ENCODE measurements around the gene CENPB.

CENPB gene

DNA sequence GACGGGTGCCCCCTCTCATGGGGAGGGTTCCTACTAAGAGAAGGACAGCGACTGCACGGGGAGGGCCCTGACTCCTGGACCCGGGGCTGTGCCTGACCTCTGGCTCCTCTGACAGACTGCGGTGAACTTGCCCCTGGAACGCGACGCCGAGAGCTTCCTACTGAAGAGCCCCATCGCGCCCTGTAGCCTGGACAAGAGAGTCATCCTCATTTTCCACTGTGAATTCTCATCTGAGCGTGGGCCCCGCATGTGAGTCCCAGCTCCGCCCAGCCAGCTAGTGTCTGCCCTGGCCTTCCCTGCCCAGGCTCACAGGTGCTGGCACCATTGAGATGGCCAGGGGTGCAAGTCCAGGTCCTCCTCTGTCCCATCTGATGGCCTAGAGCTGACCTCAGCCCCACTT is 16.7 kb upstream of the CENPB start:
- Histone ChIP-seq H3K9me2 (replicated peaks; ENCODE audit: control insufficient read depth, low read length) (no peaks in the 10 kb centered on the region), H3K4me3 (ENCODE audit: low read length) (no peak overlapping the region), H3K79me2 (ENCODE audit: control insufficient read depth, low read length) (peaks cover 7% of the 10 kb centered on the region), H3K27me3 (ENCODE audit: control insufficient read depth, low read length) (no peaks in the 10 kb centered on the region), H3K4me2 (ENCODE audit: low read length) (no peak overlapping the region), H3K27ac (ENCODE audit: low read depth, low read length) (no peak overlapping the region), H3K36me3 (ENCODE audit: control insufficient read depth, low read length) (peaks cover 70% of the 10 kb centered on the region), H3F3A (ENCODE audit: control insufficient read depth, insufficient read depth) (peaks cover 9% of the 10 kb centered on the region; the same call in 1 of the 2 replicates), H3K4me1 (ENCODE audit: control insufficient read depth, low read length) (peaks cover 31% of the 10 kb centered on the region), H4K20me1 (ENCODE audit: control insufficient read depth, insufficient read depth, low read depth, low read length) (no peaks in the 10 kb centered on the region), H3K9me3 (ENCODE audit: control insufficient read depth, insufficient read depth, low read length) (no peaks in the 10 kb centered on the region)
- TF ChIP-seq EZH2phosphoT487 (IDR thresholded peaks at IDR 0.05; ENCODE audit: borderline replicate concordance, low read length): no peak
- TF ChIP-seq, protein P1, sequence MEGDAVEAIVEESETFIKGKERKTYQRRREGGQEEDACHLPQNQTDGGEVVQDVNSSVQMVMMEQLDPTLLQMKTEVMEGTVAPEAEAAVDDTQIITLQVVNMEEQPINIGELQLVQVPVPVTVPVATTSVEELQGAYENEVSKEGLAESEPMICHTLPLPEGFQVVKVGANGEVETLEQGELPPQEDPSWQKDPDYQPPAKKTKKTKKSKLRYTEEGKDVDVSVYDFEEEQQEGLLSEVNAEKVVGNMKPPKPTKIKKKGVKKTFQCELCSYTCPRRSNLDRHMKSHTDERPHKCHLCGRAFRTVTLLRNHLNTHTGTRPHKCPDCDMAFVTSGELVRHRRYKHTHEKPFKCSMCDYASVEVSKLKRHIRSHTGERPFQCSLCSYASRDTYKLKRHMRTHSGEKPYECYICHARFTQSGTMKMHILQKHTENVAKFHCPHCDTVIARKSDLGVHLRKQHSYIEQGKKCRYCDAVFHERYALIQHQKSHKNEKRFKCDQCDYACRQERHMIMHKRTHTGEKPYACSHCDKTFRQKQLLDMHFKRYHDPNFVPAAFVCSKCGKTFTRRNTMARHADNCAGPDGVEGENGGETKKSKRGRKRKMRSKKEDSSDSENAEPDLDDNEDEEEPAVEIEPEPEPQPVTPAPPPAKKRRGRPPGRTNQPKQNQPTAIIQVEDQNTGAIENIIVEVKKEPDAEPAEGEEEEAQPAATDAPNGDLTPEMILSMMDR (IDR thresholded peaks at IDR 0.05; ENCODE audit: low read depth, low read length, poor library complexity, severe bottlenecking): no peak

DNA sequence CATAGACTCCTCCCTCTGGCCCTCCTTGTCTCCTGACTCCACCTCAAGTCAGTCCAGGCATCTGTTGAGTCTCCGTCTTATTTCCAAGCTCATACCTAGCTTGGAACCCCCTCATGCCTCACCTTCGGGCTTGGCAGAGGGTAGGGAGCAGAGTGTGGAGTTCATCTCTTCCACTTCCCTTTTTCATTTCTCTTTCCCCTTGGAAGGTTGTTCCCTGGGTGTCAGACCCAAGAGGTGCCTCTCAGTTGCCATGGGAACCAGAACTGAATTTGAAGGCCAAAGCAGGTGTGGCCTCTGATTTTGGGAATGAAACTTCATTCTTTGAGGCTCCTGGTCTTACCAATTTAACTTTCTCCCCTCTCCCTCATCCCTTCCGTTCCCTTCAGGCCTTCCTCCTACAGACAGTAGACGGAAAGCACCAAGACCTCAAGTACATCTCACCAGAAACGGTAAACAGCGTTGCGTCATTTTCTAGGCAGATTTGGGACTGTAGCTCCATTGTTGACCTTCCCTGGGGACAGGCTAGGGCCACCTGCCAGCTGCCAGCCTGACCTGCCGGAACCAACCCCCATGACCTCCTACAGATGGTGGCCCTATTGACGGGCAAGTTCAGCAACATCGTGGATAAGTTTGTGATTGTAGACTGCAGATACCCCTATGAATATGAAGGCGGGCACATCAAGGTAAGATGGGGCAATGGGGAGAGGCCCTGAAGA is 16.1 kb upstream of the CENPB start:
- H3K27me3 ChIP-seq (ENCODE audit: control insufficient read depth, low read length): no peaks in the 10 kb centered on the region
- H3K9me3 ChIP-seq (ENCODE audit: control insufficient read depth, insufficient read depth, low read length): no peaks in the 10 kb centered on the region
- H4K20me1 ChIP-seq (ENCODE audit: control insufficient read depth, insufficient read depth, low read depth, low read length): no peaks in the 10 kb centered on the region
- H3K27ac ChIP-seq (ENCODE audit: low read depth, low read length): no peak overlapping the region
- H3K4me2 ChIP-seq (ENCODE audit: low read length): no peak overlapping the region
- H3K4me1 ChIP-seq (ENCODE audit: control insufficient read depth, low read length): peaks cover 37% of the 10 kb centered on the region
- no peaks in the 10 kb centered on the region for H3K9me2 ChIP-seq (replicated peaks; ENCODE audit: control insufficient read depth, low read length)
- peaks cover 11% of the 10 kb centered on the region; the same call in 1 of the 2 replicates for H3F3A ChIP-seq (ENCODE audit: control insufficient read depth, insufficient read depth)
- peaks cover 13% of the 10 kb centered on the region for H3K79me2 ChIP-seq (ENCODE audit: control insufficient read depth, low read length)
- H3K36me3 ChIP-seq (ENCODE audit: control insufficient read depth, low read length): peaks cover 71% of the 10 kb centered on the region
- TF ChIP-seq EZH2phosphoT487 (IDR thresholded peaks at IDR 0.05; ENCODE audit: borderline replicate concordance, low read length): no peak
- TF ChIP-seq, protein P1 (IDR thresholded peaks at IDR 0.05; ENCODE audit: low read depth, low read length, poor library complexity, severe bottlenecking): no peak
- no peak overlapping the region for H3K4me3 ChIP-seq (ENCODE audit: low read length)

DNA sequence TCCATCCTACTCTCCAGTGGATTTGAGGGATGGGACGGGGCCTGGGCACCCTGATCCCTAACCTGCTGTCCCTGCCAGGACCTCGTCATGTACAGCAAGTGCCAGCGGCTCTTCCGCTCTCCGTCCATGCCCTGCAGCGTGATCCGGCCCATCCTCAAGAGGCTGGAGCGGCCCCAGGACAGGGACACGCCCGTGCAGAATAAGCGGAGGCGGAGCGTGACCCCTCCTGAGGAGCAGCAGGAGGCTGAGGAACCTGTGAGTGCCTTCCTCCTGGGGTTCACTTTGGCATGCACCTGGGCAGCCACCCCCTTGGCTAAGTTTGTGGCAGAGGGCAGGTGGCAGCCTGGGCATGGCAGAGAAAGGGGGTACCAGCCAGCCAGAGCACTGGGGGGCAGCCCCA is 15.3 kb upstream of the CENPB start:
- peaks cover 71% of the 10 kb centered on the region for H3K36me3 ChIP-seq (ENCODE audit: control insufficient read depth, low read length)
- TF ChIP-seq, protein P1 (IDR thresholded peaks at IDR 0.05; ENCODE audit: low read depth, low read length, poor library complexity, severe bottlenecking): no peak
- no peak for TF ChIP-seq EZH2phosphoT487 (IDR thresholded peaks at IDR 0.05; ENCODE audit: borderline replicate concordance, low read length)
- H3K9me2 ChIP-seq (replicated peaks; ENCODE audit: control insufficient read depth, low read length): no peaks in the 10 kb centered on the region
- H3K4me2 ChIP-seq (ENCODE audit: low read length): no peak overlapping the region
- H4K20me1 ChIP-seq (ENCODE audit: control insufficient read depth, insufficient read depth, low read depth, low read length): no peaks in the 10 kb centered on the region
- H3K4me1 ChIP-seq (ENCODE audit: control insufficient read depth, low read length): peaks cover 38% of the 10 kb centered on the region
- H3K27me3 ChIP-seq (ENCODE audit: control insufficient read depth, low read length): no peaks in the 10 kb centered on the region
- H3F3A ChIP-seq (ENCODE audit: control insufficient read depth, insufficient read depth): peaks cover 11% of the 10 kb centered on the region; the same call in 1 of the 2 replicates
- no peak overlapping the region for H3K27ac ChIP-seq (ENCODE audit: low read depth, low read length)
- peaks cover 21% of the 10 kb centered on the region for H3K79me2 ChIP-seq (ENCODE audit: control insufficient read depth, low read length)
- no peak overlapping the region for H3K4me3 ChIP-seq (ENCODE audit: low read length)
- H3K9me3 ChIP-seq (ENCODE audit: control insufficient read depth, insufficient read depth, low read length): no peaks in the 10 kb centered on the region

All from DOHH2 (cell line).